Fibroblast of pulmonary artery (primary cell): ENCODE data around the gene MBNL2.

Experiments used
- DNase-seq: peaks from one replicate; pipeline ENCODE4 v3.0.0-alpha.2; 2010; ENCODE audit warnings: low read depth
- H3K4me3 ChIP-seq: replicated peaks from 2 replicates; pipeline ENCODE4 v1.5.1; 2011; ENCODE audit warnings: low read depth, mild to moderate bottlenecking, control low read depth, low read length, moderate library complexity
- CTCF ChIP-seq: IDR thresholded peaks from 2 replicates; pipeline ENCODE4 v1.5.1; 2011; ENCODE audit warnings: mild to moderate bottlenecking, control low read depth, low read length, inconsistent platforms; ENCODE audit errors: missing control alignments

Gene MBNL2

DNA sequence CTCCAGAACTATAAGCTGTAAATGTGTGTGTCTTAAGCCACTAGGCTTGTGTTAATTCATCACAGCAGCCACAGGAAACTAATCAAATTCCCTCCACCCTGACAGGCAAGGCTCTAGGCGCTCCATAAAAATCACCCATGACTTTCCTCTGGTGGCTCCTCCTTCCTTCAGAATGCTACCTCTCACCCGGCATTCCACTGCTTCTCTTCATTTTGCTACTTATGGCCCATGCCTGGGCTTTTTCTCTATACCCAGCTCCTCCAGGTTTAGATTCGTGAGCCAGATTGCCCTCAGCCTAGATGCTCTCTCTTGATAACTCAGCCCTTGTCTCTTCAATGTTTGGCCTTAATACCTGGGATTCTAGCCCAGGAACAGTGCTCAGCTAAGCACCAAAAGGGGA is 36.4 kb upstream of the MBNL2 start:
- DNase-seq, result no peak
- H3K4me3 ChIP-seq, result no peak overlapping the region
- TF ChIP-seq CTCF, result no peak

DNA sequence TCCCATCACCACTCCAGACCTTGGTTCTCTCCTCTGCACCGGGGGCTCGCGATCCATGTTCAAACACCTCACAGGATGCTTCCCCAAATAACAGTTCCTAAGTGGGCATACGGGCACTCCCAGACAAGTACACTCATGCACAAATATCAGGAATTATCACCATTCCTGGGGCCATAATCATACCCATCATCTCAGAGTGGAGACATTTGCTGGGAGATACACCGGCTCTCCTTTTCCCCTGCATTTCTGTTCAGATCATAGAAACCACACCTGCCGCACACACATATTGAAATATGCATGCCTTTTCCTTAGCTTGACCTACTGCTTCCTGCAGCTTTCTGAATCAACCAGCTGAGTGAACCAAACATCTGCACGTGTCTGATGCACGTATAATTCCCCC is 33.9 kb upstream of the MBNL2 start:
- TF ChIP-seq CTCF, result no peak
- DNase-seq, result no peak
- no peak overlapping the region for H3K4me3 ChIP-seq

GRCh38 chr13:97189928-97190327 is 32.2 kb upstream of the MBNL2 start:
- no peak overlapping the region for H3K4me3 ChIP-seq
- TF ChIP-seq CTCF, result no peak
- no peak for DNase-seq

DNA sequence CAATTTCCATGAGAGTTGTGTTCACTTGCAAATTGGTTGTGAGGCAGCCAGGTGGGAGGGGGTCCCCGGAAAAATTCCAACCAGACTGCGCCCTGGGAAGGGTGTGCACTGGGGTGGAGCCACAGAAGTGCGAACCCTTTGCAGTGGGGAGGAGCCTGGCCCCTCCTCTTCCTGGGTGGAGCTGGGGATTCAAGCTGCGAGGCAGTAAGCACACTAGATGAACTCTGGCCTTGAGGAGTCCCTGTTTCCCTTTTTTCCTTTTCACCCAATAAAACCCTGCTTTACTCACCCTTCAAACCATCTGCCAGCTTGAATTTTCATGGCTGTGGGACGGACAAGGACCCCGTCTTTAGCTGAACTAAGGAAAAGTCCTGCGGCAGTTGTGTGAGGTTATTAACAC is 31.0 kb upstream of the MBNL2 start:
- H3K4me3 ChIP-seq, result no peak overlapping the region
- TF ChIP-seq CTCF, result no peak

GRCh38 chr13:97191615-97192014 is 30.5 kb upstream of the MBNL2 start:
- DNase-seq, result no peak
- TF ChIP-seq CTCF, result no peak
- H3K4me3 ChIP-seq, result no peak overlapping the region

More for the DNA sequence above, 31.0 kb upstream of the MBNL2 start:
- DNase-seq, result no peak

GRCh38 chr13:97192166-97192565 is 30.0 kb upstream of the MBNL2 start:
- DNase-seq, result no peak
- no peak for TF ChIP-seq CTCF
- no peak overlapping the region for H3K4me3 ChIP-seq

DNA sequence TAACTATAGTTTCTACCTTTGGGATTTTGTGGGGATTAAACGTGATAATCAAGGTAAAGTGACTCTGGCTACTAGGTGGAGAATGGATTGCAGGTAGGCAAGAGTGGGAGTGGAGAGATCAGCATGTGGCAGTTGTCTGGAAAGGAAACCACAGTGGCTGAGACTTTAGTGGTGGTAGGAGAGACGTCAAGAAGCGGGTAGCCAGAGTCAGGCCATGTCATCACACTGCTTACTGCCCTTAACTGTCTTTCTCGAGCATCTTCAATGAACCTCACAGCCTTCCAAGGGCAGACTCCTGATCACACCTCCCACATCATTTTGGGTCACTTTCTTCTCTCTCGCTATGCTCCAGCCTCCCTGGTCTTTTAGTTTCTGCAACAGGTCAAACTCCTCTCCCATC is 28.6 kb upstream of the MBNL2 start:
- no peak for DNase-seq
- no peak overlapping the region for H3K4me3 ChIP-seq
- no peak for TF ChIP-seq CTCF
